IMR-90 (cell line): ENCODE results near the gene IL17A. TPM values are rescaled to one million over a fixed set of nuclear protein-coding genes. Genes with fewer than 3 reads are reported as not detected.

Experiments
- ATAC-seq: fragments of 200-7000 bp; cut with Tn5 transposase; 2 replicates; pipeline ENCODE4 v1.9.1; 2020; ENCODE audit warnings: low read depth, mild to moderate bottlenecking, moderate library complexity
- BruUV-seq: library from RNA; stranded (reverse); fragments of 400-500 nt; replicated peaks from 2 replicates; lab custom pipeline; 2021; lab: Mats Ljungman, UMichigan
- CTCF ChIA-PET: fragments of 300-600 bp; formaldehyde crosslinking; extraction: SDS; loops from one replicate; lab custom pipeline; 2021; ENCODE audit warnings: antibody characterized with exemption; lab: Yijun Ruan, JAX
- POLR2A ChIA-PET: fragments of 300-600 bp; sonication (Branson Sonifier 250); formaldehyde crosslinking; loops from one replicate; lab custom pipeline; 2022; ENCODE audit warnings: antibody characterized with exemption; ENCODE audit not compliant: unreplicated experiment; lab: Charles Lee
- DNase-seq: peaks from one replicate; pipeline ENCODE4 v3.0.0; 2013
- H2AFZ ChIP-seq: replicated peaks from 2 replicates; pipeline ENCODE3; 2013; ENCODE audit warnings: low read length, mild to moderate bottlenecking; ENCODE audit not compliant: poor library complexity
- H2AK5ac ChIP-seq: 2 replicates; pipeline ENCODE4 v1.6.1; 2013; ENCODE audit warnings: low read depth, low read length, inconsistent platforms
- H2AK9ac ChIP-seq: replicated peaks from 2 replicates; pipeline ENCODE3; 2013; ENCODE audit warnings: mild to moderate bottlenecking, low read depth, low read length, moderate library complexity; ENCODE audit not compliant: poor library complexity
- H2BK120ac ChIP-seq: 2 replicates; pipeline ENCODE4 v1.6.1; 2013; ENCODE audit warnings: low read depth, low read length, inconsistent platforms
- H2BK15ac ChIP-seq: 3 replicates; pipeline ENCODE4 v1.6.1; 2013; ENCODE audit warnings: low read depth, low read length, inconsistent platforms
- H2BK20ac ChIP-seq: 2 replicates; pipeline ENCODE4 v1.6.1; 2013; ENCODE audit warnings: low read depth, mild to moderate bottlenecking, inconsistent platforms, low read length, moderate library complexity
- H2BK5ac ChIP-seq: 2 replicates; pipeline ENCODE4 v1.6.1; 2013; ENCODE audit warnings: mild to moderate bottlenecking, low read depth, low read length, inconsistent platforms; ENCODE audit not compliant: poor library complexity, severe bottlenecking
- H3K14ac ChIP-seq: replicated peaks from 2 replicates; pipeline ENCODE4 v1.6.1; 2013; ENCODE audit warnings: low read depth, low read length, inconsistent platforms
- H3K18ac ChIP-seq: 2 replicates; pipeline ENCODE4 v1.6.1; 2013; ENCODE audit warnings: low read depth, low read length, control low read depth
- H3K23ac ChIP-seq: 2 replicates; pipeline ENCODE4 v1.6.1; 2013; ENCODE audit warnings: low read depth, low read length, inconsistent platforms
- H3K27ac ChIP-seq: 2 replicates; pipeline ENCODE4 v1.5.1; 2013; ENCODE audit warnings: mild to moderate bottlenecking, control low read depth, low read length; ENCODE audit not compliant: insufficient read depth
- H3K27me3 ChIP-seq: 2 replicates; pipeline ENCODE4 v1.6.1; 2013; ENCODE audit warnings: low read length; ENCODE audit not compliant: control insufficient read depth, insufficient read depth
- H3K36me3 ChIP-seq: 2 replicates; pipeline ENCODE4 v1.6.1; 2013; ENCODE audit warnings: low read length, mixed read lengths; ENCODE audit not compliant: control insufficient read depth, insufficient read depth
- H3K4ac ChIP-seq: 2 replicates; pipeline ENCODE4 v1.6.1; 2013; ENCODE audit warnings: low read depth, low read length, inconsistent platforms
- H3K4me1 ChIP-seq: 2 replicates; pipeline ENCODE4 v1.6.1; 2013; ENCODE audit warnings: low read length, mixed read lengths; ENCODE audit not compliant: control insufficient read depth, insufficient read depth
- H3K4me2 ChIP-seq: 2 replicates; pipeline ENCODE4 v1.6.1; 2013; ENCODE audit warnings: low read depth, mild to moderate bottlenecking, control low read depth, low read length, moderate library complexity
- H3K4me3 ChIP-seq: 2 replicates; pipeline ENCODE4 v1.5.1; 2013; ENCODE audit warnings: low read depth, mild to moderate bottlenecking, control low read depth, low read length, moderate library complexity; ENCODE audit not compliant: insufficient read depth
- H3K56ac ChIP-seq: 2 replicates; pipeline ENCODE4 v1.6.1; 2013; ENCODE audit warnings: low read length, inconsistent platforms; ENCODE audit not compliant: insufficient read depth; ENCODE audit errors: extremely low read depth
- H3K79me1 ChIP-seq, 2 experiments: 2 replicates each; pipeline ENCODE4 v1.6.1; 2013; ENCODE audit warnings: low read length in 2 of 2, inconsistent platforms in 1 of 2, low read depth in 1 of 2
- H3K9ac ChIP-seq: 2 replicates; pipeline ENCODE4 v1.6.1; 2013; ENCODE audit warnings: low read depth, low read length, control low read depth
- H3K9me1 ChIP-seq: 2 replicates; pipeline ENCODE4 v1.6.1; 2013; ENCODE audit warnings: low read length, inconsistent platforms; ENCODE audit not compliant: insufficient read depth
- H3K9me3 ChIP-seq: 2 replicates; pipeline ENCODE4 v1.6.1; 2013; ENCODE audit warnings: low read length; ENCODE audit not compliant: control insufficient read depth, insufficient read depth
- H4K20me1 ChIP-seq: 2 replicates; pipeline ENCODE4 v1.6.1; 2013; ENCODE audit warnings: low read length, inconsistent platforms; ENCODE audit not compliant: insufficient read depth
- H4K5ac ChIP-seq: 2 replicates; pipeline ENCODE4 v1.6.1; 2013; ENCODE audit warnings: mild to moderate bottlenecking, low read depth, low read length, control low read depth
- H4K8ac ChIP-seq, 2 experiments: 2 replicates each; pipeline ENCODE4 v1.6.1; 2013; ENCODE audit warnings: low read depth in 2 of 2, low read length in 2 of 2, control low read depth in 1 of 2, inconsistent platforms in 1 of 2
- H4K91ac ChIP-seq: 2 replicates; pipeline ENCODE4 v1.6.1; 2013; ENCODE audit warnings: low read depth, low read length, inconsistent platforms; ENCODE audit not compliant: insufficient read depth
- BHLHE40 ChIP-seq: fragments of 150-350 bp; IDR thresholded peaks from 2 replicates; pipeline ENCODE4 v1.6.1; 2016; ENCODE audit warnings: mild to moderate bottlenecking, low read depth, low read length
- CEBPB ChIP-seq: IDR thresholded peaks from 2 replicates; pipeline ENCODE4 v1.6.1; 2012; ENCODE audit warnings: low read depth, low read length, improper control_type of control experiment
- CHD1 ChIP-seq: IDR thresholded peaks from 2 replicates; pipeline ENCODE4 v1.6.1; 2012; ENCODE audit warnings: low read depth, low read length, improper control_type of control experiment
- CTCF ChIP-seq: conservative IDR thresholded peaks from 2 replicates; pipeline ENCODE4 v1.5.1; 2012; ENCODE audit warnings: mild to moderate bottlenecking, low read depth, low read length, improper control_type of control experiment
- ELK1 ChIP-seq: fragments of 150-350 bp; IDR thresholded peaks from 2 replicates; pipeline ENCODE4 v1.6.1; 2016; ENCODE audit warnings: low read depth, mild to moderate bottlenecking, low read length, moderate library complexity, borderline replicate concordance
- FOS ChIP-seq: fragments of 150-350 bp; IDR thresholded peaks from 2 replicates; pipeline ENCODE4 v1.6.1; 2016; ENCODE audit warnings: low read depth, low read length
- MAFK ChIP-seq: IDR thresholded peaks from 2 replicates; pipeline ENCODE4 v1.6.1; 2012; ENCODE audit warnings: low read depth, low read length, improper control_type of control experiment
- MAZ ChIP-seq: IDR thresholded peaks from 2 replicates; pipeline ENCODE4 v1.6.1; 2012; ENCODE audit warnings: low read depth, mild to moderate bottlenecking, low read length, improper control_type of control experiment, moderate library complexity, borderline replicate concordance
- MXI1 ChIP-seq: IDR thresholded peaks from 2 replicates; pipeline ENCODE4 v1.6.1; 2012; ENCODE audit warnings: low read depth, mild to moderate bottlenecking, low read length, moderate library complexity, borderline replicate concordance
- NFE2L2 ChIP-seq: fragments of 150-350 bp; IDR thresholded peaks from 2 replicates; pipeline ENCODE4 v1.6.1; 2016; ENCODE audit warnings: low read depth, mild to moderate bottlenecking, low read length
- POLR2A ChIP-seq: IDR thresholded peaks from 2 replicates; pipeline ENCODE4 v1.6.1; 2012; ENCODE audit warnings: mild to moderate bottlenecking, low read depth, low read length
- RAD21 ChIP-seq: IDR thresholded peaks from 2 replicates; pipeline ENCODE4 v1.6.1; 2012; ENCODE audit warnings: low read length, improper control_type of control experiment
- RCOR1 ChIP-seq: IDR thresholded peaks from 2 replicates; pipeline ENCODE4 v1.6.1; 2012; ENCODE audit warnings: mild to moderate bottlenecking, low read length, improper control_type of control experiment; ENCODE audit not compliant: insufficient replicate concordance
- RFX5 ChIP-seq: IDR thresholded peaks from 2 replicates; pipeline ENCODE4 v1.8.0; 2012; ENCODE audit warnings: low read depth, mild to moderate bottlenecking, low read length, moderate library complexity
- SMC3 ChIP-seq: fragments of 150-350 bp; IDR thresholded peaks from 2 replicates; pipeline ENCODE4 v1.6.1; 2016; ENCODE audit warnings: low read depth, mild to moderate bottlenecking, antibody characterized with exemption, low read length, moderate library complexity
- USF2 ChIP-seq: fragments of 150-350 bp; IDR thresholded peaks from 2 replicates; pipeline ENCODE4 v1.6.1; 2017; ENCODE audit warnings: mild to moderate bottlenecking, antibody characterized with exemption, low read length, low read depth
- WGBS, 2 experiments: methylation state at CpG; one replicate each; pipeline versions ENCODE4 v1.1.5 to v1.1.7; 2013; ENCODE audit warnings: missing lambda C conversion rate in 2 of 2; ENCODE audit not compliant: insufficient read length in 1 of 2; ENCODE audit errors: extremely low coverage in 2 of 2; 5-methylcytosine and 5-hydroxymethylcytosine counted together
- dilution Hi-C: fragments of 300-500 bp; cut with HindIII; formaldehyde crosslinking; loops from one replicate; pipeline ENCODE4 v1.14.3; 2018; ENCODE audit warnings: low sequenced_read_pairs; ENCODE audit not compliant: unreplicated experiment
- in situ Hi-C: fragments of 300-500 bp; cut with MboI; formaldehyde crosslinking; loops from 3 replicates; pipeline ENCODE4 v1.14.3; 2019; ENCODE audit warnings: low sequenced_read_pairs, inconsistent platforms, mixed read lengths
- intact Hi-C: fragments of 100-400 bp; cut with micrococcal nuclease; formaldehyde crosslinking; loops from 2 replicates; pipeline ENCODE4 v1.10.0; 2022
- polyA plus RNA-seq, 3 experiments: library from polyadenylated mRNA; depleted of rRNA; stranded (reverse); fragments of >200 nt; gene quantifications; 2 replicates each; pipeline ENCODE4 v1.2.3, GENCODE V29; 2012; ENCODE audit warnings: low replicate concordance in 1 of 3
- total RNA-seq: library from RNA; depleted of rRNA; stranded (reverse); fragments of >200 nt; gene quantifications from 2 replicates; pipeline ENCODE4 v1.2.3, GENCODE V29; 2012

The IL17A gene
- total and polyA plus RNA-seq, 2 of the 4 experiments (the other 2 are of a cell fraction) = not detected

GRCh38 chr6:52143551-52143950 is 42.6 kb upstream of the IL17A start:
- Histone ChIP-seq H4K20me1 (no peaks in the 10 kb centered on the region), H3K9ac (no peak overlapping the region), H3K18ac (no peak overlapping the region), H4K91ac (no peak overlapping the region), H2BK120ac (no peak overlapping the region), H3K36me3 (no peaks in the 10 kb centered on the region), H3K4me1 (no peaks in the 10 kb centered on the region), H3K4me3 (no peak overlapping the region), H2AK5ac (no peak overlapping the region), H3K79me1 (no peaks in the 10 kb centered on the region), H3K14ac (no peak overlapping the region), H3K27ac (no peak overlapping the region), H3K27me3 (peaks cover 1% of the 10 kb centered on the region), H2AK9ac (no peak overlapping the region), H2AFZ (no peak overlapping the region), H4K8ac (no peak overlapping the region), H3K4me2 (no peak overlapping the region), H3K9me3 (no peaks in the 10 kb centered on the region), H2BK5ac (no peak overlapping the region), H3K4ac (no peak overlapping the region), H3K56ac (no peak overlapping the region), H3K9me1 (no peaks in the 10 kb centered on the region), H4K5ac (no peak overlapping the region), H3K23ac (no peak overlapping the region), H2BK15ac (no peak overlapping the region), H2BK20ac (no peak overlapping the region)
- in situ Hi-C loops = no loop called here
- ChIA-PET POLR2A (no interaction called here), CTCF (no interaction called here)
- WGBS, 2 experiments = no CpG with 5 or more reads among the region's 4 CpGs
- TF ChIP-seq FOS = no peak
- TF ChIP-seq RAD21 = no peak
- no peak for TF ChIP-seq RFX5
- no peak for TF ChIP-seq CEBPB
- TF ChIP-seq MAZ = no peak
- TF ChIP-seq USF2 = no peak
- TF ChIP-seq BHLHE40 = no peak
- TF ChIP-seq MXI1 = no peak
- no peak for TF ChIP-seq CHD1
- no peak for TF ChIP-seq ELK1
- TF ChIP-seq RCOR1 = no peak
- no peak for TF ChIP-seq NFE2L2
- no peak for TF ChIP-seq CTCF
- TF ChIP-seq MAFK = no peak
- no peak for TF ChIP-seq POLR2A
- no peak for TF ChIP-seq SMC3
- intact Hi-C loops = no loop called here
- ATAC-seq = no peak
- no peak for DNase-seq
- BruUV-seq = no TSS peak
- dilution Hi-C loops = no loop called here
